Activated naive CD4-positive, alpha-beta T cell treated with anti-CD3 and anti-CD28 coated beads, Interleukin-2, amount 50 U/mL, for 72 hours (primary cell): ENCODE results near the gene ADGRV1. TPM values are rescaled to one million over a fixed set of nuclear protein-coding genes. Genes with fewer than 3 reads are reported as not detected.

ENCODE experiments used
- ATAC-seq, 2 donors: fragments of 150-1000 bp; cut with Tn5 transposase; 2 replicates each; pipeline ENCODE4 v1.10.0; 2021; ENCODE audit warnings: mild to moderate bottlenecking in 2 of 2, moderate library complexity in 2 of 2
- DNase-seq, 2 donors: peaks; one replicate each; pipeline ENCODE4 v3.0.0; 2021 to 2022; ENCODE audit warnings: low spot score in 2 of 2
- H3K27ac Mint-ChIP-seq, 2 donors: one replicate each; pipeline ENCODE4 v1.8.0; 2022; ENCODE audit warnings: mild to moderate bottlenecking in 2 of 2, mixed read lengths in 2 of 2
- H3K36me3 Mint-ChIP-seq, 2 donors: one replicate each; pipeline ENCODE4 v1.8.0; 2022; ENCODE audit warnings: mixed read lengths in 2 of 2
- H3K9me3 Mint-ChIP-seq, 2 donors: one replicate each; pipeline ENCODE4 v1.8.0; 2022; ENCODE audit warnings: mixed read lengths in 2 of 2
- total RNA-seq, 2 donors: library from RNA; stranded (reverse); gene quantifications; one replicate each; pipeline ENCODE4 v1.2.3, GENCODE V29; 2022

The ADGRV1 gene
- total RNA-seq, 2 donors from 2014 or later, result 0.16 TPM; not detected in 1

- no peak for ATAC-seq
- no peaks in the 10 kb centered on the region for H3K9me3 Mint-ChIP-seq
- no peaks in the 10 kb centered on the region for H3K36me3 Mint-ChIP-seq
- no peak overlapping the region for H3K27ac Mint-ChIP-seq
- no peak for DNase-seq
Measured at GRCh38 chr5:91186101-91186500, 627.5 kb downstream of the ADGRV1 start.

GRCh38 chr5:91187032-91187431 lies 628.4 kb downstream of the ADGRV1 start:
- H3K27ac Mint-ChIP-seq, result no peak overlapping the region
- ATAC-seq (no peak), DNase-seq (no peak)
- no peaks in the 10 kb centered on the region for H3K36me3 Mint-ChIP-seq
- no peaks in the 10 kb centered on the region for H3K9me3 Mint-ChIP-seq

GRCh38 chr5:91188755-91189154 lies 630.2 kb downstream of the ADGRV1 start:
- no peak for ATAC-seq
- Mint-ChIP-seq H3K9me3 (no peaks in the 10 kb centered on the region), H3K27ac (no peak overlapping the region), H3K36me3 (no peaks in the 10 kb centered on the region)
- no peak for DNase-seq

GRCh38 chr5:91189480-91190313 lies 631.1 kb downstream of the ADGRV1 start:
- Mint-ChIP-seq H3K27ac (no peak overlapping the region), H3K36me3 (no peaks in the 10 kb centered on the region), H3K9me3 (no peaks in the 10 kb centered on the region)
- ATAC-seq, result no peak
- DNase-seq, result no peak

- Mint-ChIP-seq H3K36me3 (no peaks in the 10 kb centered on the region), H3K27ac (no peak overlapping the region), H3K9me3 (no peaks in the 10 kb centered on the region)
- no peak for DNase-seq
- no peak for ATAC-seq
Measured at GRCh38 chr5:91190314-91190690, 631.7 kb downstream of the ADGRV1 start.

GRCh38 chr5:91194824-91195381 lies 636.3 kb downstream of the ADGRV1 start:
- Mint-ChIP-seq H3K9me3 (no peaks in the 10 kb centered on the region), H3K27ac (no peak overlapping the region), H3K36me3 (no peaks in the 10 kb centered on the region)
- ATAC-seq, result no peak
- DNase-seq, result no peak

GRCh38 chr5:91200692-91201091 lies 642.1 kb downstream of the ADGRV1 start:
- no peaks in the 10 kb centered on the region for H3K36me3 Mint-ChIP-seq
- H3K27ac Mint-ChIP-seq, result no peak overlapping the region
- DNase-seq, result no peak
- ATAC-seq, result no peak
- H3K9me3 Mint-ChIP-seq, result no peaks in the 10 kb centered on the region

- Mint-ChIP-seq H3K9me3 (no peaks in the 10 kb centered on the region), H3K36me3 (no peaks in the 10 kb centered on the region), H3K27ac (no peak overlapping the region)
- DNase-seq, result no peak
- no peak for ATAC-seq
Measured at GRCh38 chr5:91206103-91206502, 647.5 kb downstream of the ADGRV1 start.

GRCh38 chr5:91206734-91207133 lies 648.1 kb downstream of the ADGRV1 start:
- no peaks in the 10 kb centered on the region for H3K36me3 Mint-ChIP-seq
- no peaks in the 10 kb centered on the region for H3K9me3 Mint-ChIP-seq
- DNase-seq, result no peak
- no peak for ATAC-seq
- H3K27ac Mint-ChIP-seq, result no peak overlapping the region

GRCh38 chr5:91207248-91207647 lies 648.7 kb downstream of the ADGRV1 start:
- ATAC-seq (no peak), DNase-seq (no peak)
- Mint-ChIP-seq H3K27ac (no peak overlapping the region), H3K9me3 (no peaks in the 10 kb centered on the region), H3K36me3 (no peaks in the 10 kb centered on the region)

GRCh38 chr5:91211997-91212713 lies 653.6 kb downstream of the ADGRV1 start:
- no peak overlapping the region for H3K27ac Mint-ChIP-seq
- ATAC-seq, result no peak

GRCh38 chr5:91212714-91213092 lies 654.1 kb downstream of the ADGRV1 start:
- H3K27ac Mint-ChIP-seq, result no peak overlapping the region
- no peak for ATAC-seq

More at GRCh38 chr5:91211997-91212713, 653.6 kb downstream of the ADGRV1 start:
- Mint-ChIP-seq H3K9me3 (no peaks in the 10 kb centered on the region), H3K36me3 (no peaks in the 10 kb centered on the region)
- DNase-seq, result no peak

More at GRCh38 chr5:91212714-91213092, 654.1 kb downstream of the ADGRV1 start:
- Mint-ChIP-seq H3K9me3 (no peaks in the 10 kb centered on the region), H3K36me3 (no peaks in the 10 kb centered on the region)
- no peak for DNase-seq

Other genes starting within 250 kb of the ADGRV1 start
- 10 to 100 TPM; 37.5 to 40.6 TPM for gene CETN3, start 149.0 kb upstream of the ADGRV1 start, total RNA-seq
- 1 to 10 TPM in 1 of 2 donors, under 1 TPM in 1; 0.98 to 4.1 TPM for gene MBLAC2, start 84.0 kb upstream of the ADGRV1 start, total RNA-seq
- gene POLR3G, start 83.9 kb upstream of the ADGRV1 start, total RNA-seq, result 10 to 100 TPM in 1 of 2 donors, 1 to 10 TPM in 1; 6.2 to 11.7 TPM
- gene LYSMD3, start 29.2 kb upstream of the ADGRV1 start, total RNA-seq, result 10 to 100 TPM; 13.8 to 18.1 TPM